GM21786 (cell line): ENCODE data around the gene B3GALNT2.
"Not testable (repeated sequence)": the region's sequence is repeated elsewhere in the genome, so short reads cannot be mapped to it uniquely, and the experiment has no call there.

Source experiments
- ATAC-seq: cut with Tn5 transposase; IDR thresholded peaks from one replicate; pipeline ENCODE4 v1.9.1; 2021; ENCODE audit not compliant: unreplicated experiment

B3GALNT2 gene

GRCh38 chr1:235504494-235505222, 406 bp upstream of the B3GALNT2 start:
- peak; percentile 79 for ATAC-seq

GRCh38 chr1:235503403-235504121, 690 bp downstream of the B3GALNT2 start:
- ATAC-seq = no peak

- ATAC-seq = no peak
Measured at GRCh38 chr1:235502601-235503402, 1.4 kb downstream of the B3GALNT2 start.

GRCh38 chr1:235500971-235501540, 3.2 kb downstream of the B3GALNT2 start:
- ATAC-seq = no peak

GRCh38 chr1:235495551-235495950, 8.7 kb downstream of the B3GALNT2 start:
- no peak for ATAC-seq

- ATAC-seq = no peak
Measured at GRCh38 chr1:235495030-235495429, 9.2 kb downstream of the B3GALNT2 start.

- ATAC-seq = no peak
Measured at GRCh38 chr1:235494531-235494930, 9.7 kb downstream of the B3GALNT2 start.

- no peak for ATAC-seq
Measured at GRCh38 chr1:235491644-235492043, 12.6 kb downstream of the B3GALNT2 start.

GRCh38 chr1:235486321-235486720, 17.9 kb downstream of the B3GALNT2 start:
- no peak for ATAC-seq

- no peak for ATAC-seq
Measured at GRCh38 chr1:235485558-235485957, 18.7 kb downstream of the B3GALNT2 start.

- ATAC-seq = no peak
Measured at GRCh38 chr1:235483090-235483489, 21.2 kb downstream of the B3GALNT2 start.

GRCh38 chr1:235473806-235474205, 30.4 kb downstream of the B3GALNT2 start:
- ATAC-seq = no peak

GRCh38 chr1:235470741-235471439, 33.4 kb downstream of the B3GALNT2 start:
- no peak for ATAC-seq

- ATAC-seq = not testable (repeated sequence)
Measured at GRCh38 chr1:235469897-235470296, 34.4 kb downstream of the B3GALNT2 start.

- ATAC-seq = no peak
Measured at GRCh38 chr1:235468970-235469369, 35.3 kb downstream of the B3GALNT2 start.

GRCh38 chr1:235468004-235468403, 36.2 kb downstream of the B3GALNT2 start:
- no peak for ATAC-seq

GRCh38 chr1:235465066-235465465, 39.2 kb downstream of the B3GALNT2 start:
- no peak for ATAC-seq

- ATAC-seq = not testable (repeated sequence)
Measured at GRCh38 chr1:235462832-235463231, 41.4 kb downstream of the B3GALNT2 start.

- ATAC-seq = no peak
Measured at GRCh38 chr1:235461954-235462353, 42.3 kb downstream of the B3GALNT2 start.

- ATAC-seq = no peak
Measured at GRCh38 chr1:235460770-235461169, 43.5 kb downstream of the B3GALNT2 start.

- ATAC-seq = not testable (repeated sequence)
Measured at GRCh38 chr1:235457856-235458255, 46.4 kb downstream of the B3GALNT2 start.
